ENCODE measurements around the gene APEX1. TPM values are rescaled to one million over a fixed set of nuclear protein-coding genes. Genes with fewer than 3 reads are reported as not detected.

APEX1 gene
- total RNA-seq, 1 donor from 2014 or later: 21.5 TPM

- no peaks in the 10 kb centered on the region for H3K27me3 ChIP-seq
- H3K36me3 ChIP-seq: no peaks in the 10 kb centered on the region
- TF ChIP-seq CTCF (IDR thresholded peaks at IDR 0.05): peak; percentile 28 to 67 (median 41)
- intact Hi-C loops (cut with DNase I): loop anchor here (10.0 kb wide), 1 partner anchor 119 kb away; no protein-coding TSS in a partner anchor
- no peak for DNase-seq (ENCODE audit: low spot score in 2 of 2)
- H3K27ac ChIP-seq: peak overlapping the region in 1 of 2 donors; percentile 26
- H3K4me3 ChIP-seq: no peak overlapping the region
- H3K9me3 ChIP-seq: no peaks in the 10 kb centered on the region
- H3K4me1 ChIP-seq: peaks cover 0 to 5% of the 10 kb centered on the region in 2 donors
Measured at GRCh38 chr14:20415782-20416206, 39.2 kb upstream of the APEX1 start.

GRCh38 chr14:20416223-20416622 lies 38.8 kb upstream of the APEX1 start:
- H3K4me3 ChIP-seq: no peak overlapping the region
- H3K27ac ChIP-seq: peak overlapping the region in 1 of 2 donors; percentile 26
- H3K4me1 ChIP-seq: peaks cover 0 to 5% of the 10 kb centered on the region in 2 donors
- no peak for TF ChIP-seq CTCF (IDR thresholded peaks at IDR 0.05)
- intact Hi-C loops (cut with DNase I): loop anchor here (10.0 kb wide), 1 partner anchor 119 kb away; no protein-coding TSS in a partner anchor
- H3K9me3 ChIP-seq: no peaks in the 10 kb centered on the region
- no peaks in the 10 kb centered on the region for H3K27me3 ChIP-seq
- H3K36me3 ChIP-seq: no peaks in the 10 kb centered on the region
- no peak for DNase-seq (ENCODE audit: low spot score in 2 of 2)

- TF ChIP-seq CTCF (IDR thresholded peaks at IDR 0.05): no peak
- intact Hi-C loops (cut with DNase I): loop anchor here (10.0 kb wide), 1 partner anchor 117 kb away; no protein-coding TSS in a partner anchor
- no peak for DNase-seq (ENCODE audit: low spot score in 2 of 2)
Measured at GRCh38 chr14:20417250-20418186, 37.5 kb upstream of the APEX1 start.

GRCh38 chr14:20418501-20418909 lies 36.5 kb upstream of the APEX1 start:
- Histone ChIP-seq H3K27me3 (no peaks in the 10 kb centered on the region), H3K36me3 (no peaks in the 10 kb centered on the region), H3K4me1 (peaks cover 0 to 3% of the 10 kb centered on the region in 2 donors), H3K9me3 (no peaks in the 10 kb centered on the region), H3K4me3 (no peak overlapping the region), H3K27ac (no peak overlapping the region)
- no peak for TF ChIP-seq CTCF (IDR thresholded peaks at IDR 0.05)
- intact Hi-C loops (cut with DNase I): loop anchor here (10.0 kb wide), 1 partner anchor 116 kb away; no protein-coding TSS in a partner anchor
- DNase-seq (ENCODE audit: low spot score in 2 of 2): no peak

More at GRCh38 chr14:20417250-20418186, 37.5 kb upstream of the APEX1 start:
- H3K36me3 ChIP-seq: no peaks in the 10 kb centered on the region
- H3K9me3 ChIP-seq: no peaks in the 10 kb centered on the region
- H3K27ac ChIP-seq: no peak overlapping the region
- H3K27me3 ChIP-seq: no peaks in the 10 kb centered on the region
- no peak overlapping the region for H3K4me3 ChIP-seq
- H3K4me1 ChIP-seq: peaks cover 0 to 3% of the 10 kb centered on the region in 2 donors

- H3K36me3 ChIP-seq: no peaks in the 10 kb centered on the region
- H3K27ac ChIP-seq: no peak overlapping the region
- TF ChIP-seq CTCF (IDR thresholded peaks at IDR 0.05): no peak
- H3K27me3 ChIP-seq: no peaks in the 10 kb centered on the region
- no peak overlapping the region for H3K4me3 ChIP-seq
- H3K9me3 ChIP-seq: no peaks in the 10 kb centered on the region
- no peak for DNase-seq (ENCODE audit: low spot score in 2 of 2)
- no peaks in the 10 kb centered on the region for H3K4me1 ChIP-seq
- intact Hi-C loops (cut with DNase I): loop anchor here (10.0 kb wide), 1 partner anchor 115 kb away; no protein-coding TSS in a partner anchor
Measured at GRCh38 chr14:20419419-20419818, 35.6 kb upstream of the APEX1 start.
